ENCODE data around the gene EIF2D. TPM values are rescaled to one million over a fixed set of nuclear protein-coding genes. Genes with fewer than 3 reads are reported as not detected.

Gene EIF2D
- total RNA-seq, 1 donor from 2014 or later = 65.4 TPM

DNA sequence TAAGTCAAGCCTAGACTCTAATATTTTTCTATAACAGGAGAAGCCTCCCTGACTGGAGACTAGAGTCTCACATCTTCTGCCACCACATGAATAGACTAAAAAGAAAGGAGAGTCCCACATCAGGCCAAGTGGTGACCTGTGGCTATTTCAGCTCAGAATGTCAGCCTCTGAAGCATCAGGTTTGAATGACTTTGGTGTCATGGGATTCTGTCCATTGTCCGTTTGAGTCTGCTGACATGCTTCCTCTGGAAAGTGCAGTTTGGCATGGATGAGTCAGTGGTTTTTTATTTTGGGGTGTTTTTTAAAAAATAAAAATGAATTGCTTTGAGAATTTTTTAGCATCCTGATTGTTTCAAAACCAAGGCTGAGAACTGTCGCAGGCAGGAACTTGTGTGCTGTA, 42.6 kb upstream of the EIF2D start:
- Mint-ChIP-seq H3K9me3 (no peaks in the 10 kb centered on the region), H3K36me3 (ENCODE audit: low read depth) (no peaks in the 10 kb centered on the region), H3K4me1 (peaks cover 13% of the 10 kb centered on the region), H3K4me3 (no peak overlapping the region), H3K27me3 (no peaks in the 10 kb centered on the region), H3K27ac (no peak overlapping the region)
- intact Hi-C loops (cut with micrococcal nuclease) = no loop called here
- no peak for ATAC-seq (ENCODE audit: low read depth)
- no peak for DNase-seq
- POLR2A ChIA-PET = interaction anchor here (1.0 kb wide), 1 partner anchor 89 kb away, joined by 3 read pairs; no protein-coding TSS in a partner anchor
- TF ChIP-seq, protein P1, sequence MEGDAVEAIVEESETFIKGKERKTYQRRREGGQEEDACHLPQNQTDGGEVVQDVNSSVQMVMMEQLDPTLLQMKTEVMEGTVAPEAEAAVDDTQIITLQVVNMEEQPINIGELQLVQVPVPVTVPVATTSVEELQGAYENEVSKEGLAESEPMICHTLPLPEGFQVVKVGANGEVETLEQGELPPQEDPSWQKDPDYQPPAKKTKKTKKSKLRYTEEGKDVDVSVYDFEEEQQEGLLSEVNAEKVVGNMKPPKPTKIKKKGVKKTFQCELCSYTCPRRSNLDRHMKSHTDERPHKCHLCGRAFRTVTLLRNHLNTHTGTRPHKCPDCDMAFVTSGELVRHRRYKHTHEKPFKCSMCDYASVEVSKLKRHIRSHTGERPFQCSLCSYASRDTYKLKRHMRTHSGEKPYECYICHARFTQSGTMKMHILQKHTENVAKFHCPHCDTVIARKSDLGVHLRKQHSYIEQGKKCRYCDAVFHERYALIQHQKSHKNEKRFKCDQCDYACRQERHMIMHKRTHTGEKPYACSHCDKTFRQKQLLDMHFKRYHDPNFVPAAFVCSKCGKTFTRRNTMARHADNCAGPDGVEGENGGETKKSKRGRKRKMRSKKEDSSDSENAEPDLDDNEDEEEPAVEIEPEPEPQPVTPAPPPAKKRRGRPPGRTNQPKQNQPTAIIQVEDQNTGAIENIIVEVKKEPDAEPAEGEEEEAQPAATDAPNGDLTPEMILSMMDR (IDR thresholded peaks at IDR 0.05) = no peak
- CTCF ChIA-PET = interaction anchor here (3.6 kb wide), 1 partner anchor 9 kb away, joined by 19 read pairs; no protein-coding TSS in a partner anchor

DNA sequence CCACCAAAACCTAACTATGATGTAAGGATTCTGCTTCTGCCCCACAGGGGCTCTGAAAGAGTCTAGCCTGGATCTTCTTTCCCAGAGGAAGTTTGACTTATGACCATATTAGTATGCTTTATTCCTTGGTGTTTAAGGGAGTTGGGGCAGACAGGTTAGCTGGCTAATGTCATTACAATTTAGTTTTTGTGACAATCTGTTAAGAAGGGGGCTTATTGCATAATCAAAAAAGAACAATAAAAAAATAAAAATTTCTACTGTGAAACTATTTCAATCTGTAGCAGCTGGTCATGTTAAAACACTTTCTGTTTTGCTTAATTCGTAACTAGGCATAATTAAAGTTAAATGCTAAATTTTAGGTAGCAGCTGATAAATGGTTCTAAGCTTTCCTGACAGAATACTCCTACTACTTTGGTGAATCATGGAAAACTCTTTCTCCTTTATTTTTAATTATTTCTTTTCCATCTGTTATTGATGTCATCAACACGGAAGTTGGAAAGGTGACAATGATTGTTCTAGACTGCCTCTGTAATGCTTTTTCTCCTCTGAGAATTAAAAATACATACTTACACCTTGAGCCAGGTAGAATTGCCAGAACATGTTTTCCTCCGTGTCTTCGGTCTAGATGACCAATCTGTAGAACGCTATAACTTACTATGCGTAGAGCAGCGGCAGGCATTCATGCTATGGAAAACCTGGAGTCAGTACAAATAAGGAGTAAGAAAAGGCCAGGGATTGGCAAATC, 41.6 kb upstream of the EIF2D start:
- ATAC-seq (ENCODE audit: low read depth) (no peak), DNase-seq (no peak)
- TF ChIP-seq, protein P1 (IDR thresholded peaks at IDR 0.05) = no peak
- H3K27ac Mint-ChIP-seq = no peak overlapping the region
- H3K4me1 Mint-ChIP-seq = peaks cover 13% of the 10 kb centered on the region
- intact Hi-C loops (cut with micrococcal nuclease) = no loop called here
- CTCF ChIA-PET = interaction anchor here (1.2 to 3.6 kb wide), 4 partner anchors 10 to 328 kb away, joined by 3 to 19 read pairs (median 3); no protein-coding TSS in a partner anchor
- no peaks in the 10 kb centered on the region for H3K9me3 Mint-ChIP-seq
- no peak overlapping the region for H3K4me3 Mint-ChIP-seq
- no peaks in the 10 kb centered on the region for H3K36me3 Mint-ChIP-seq (ENCODE audit: low read depth)
- no peaks in the 10 kb centered on the region for H3K27me3 Mint-ChIP-seq
- POLR2A ChIA-PET = no interaction called here

DNA sequence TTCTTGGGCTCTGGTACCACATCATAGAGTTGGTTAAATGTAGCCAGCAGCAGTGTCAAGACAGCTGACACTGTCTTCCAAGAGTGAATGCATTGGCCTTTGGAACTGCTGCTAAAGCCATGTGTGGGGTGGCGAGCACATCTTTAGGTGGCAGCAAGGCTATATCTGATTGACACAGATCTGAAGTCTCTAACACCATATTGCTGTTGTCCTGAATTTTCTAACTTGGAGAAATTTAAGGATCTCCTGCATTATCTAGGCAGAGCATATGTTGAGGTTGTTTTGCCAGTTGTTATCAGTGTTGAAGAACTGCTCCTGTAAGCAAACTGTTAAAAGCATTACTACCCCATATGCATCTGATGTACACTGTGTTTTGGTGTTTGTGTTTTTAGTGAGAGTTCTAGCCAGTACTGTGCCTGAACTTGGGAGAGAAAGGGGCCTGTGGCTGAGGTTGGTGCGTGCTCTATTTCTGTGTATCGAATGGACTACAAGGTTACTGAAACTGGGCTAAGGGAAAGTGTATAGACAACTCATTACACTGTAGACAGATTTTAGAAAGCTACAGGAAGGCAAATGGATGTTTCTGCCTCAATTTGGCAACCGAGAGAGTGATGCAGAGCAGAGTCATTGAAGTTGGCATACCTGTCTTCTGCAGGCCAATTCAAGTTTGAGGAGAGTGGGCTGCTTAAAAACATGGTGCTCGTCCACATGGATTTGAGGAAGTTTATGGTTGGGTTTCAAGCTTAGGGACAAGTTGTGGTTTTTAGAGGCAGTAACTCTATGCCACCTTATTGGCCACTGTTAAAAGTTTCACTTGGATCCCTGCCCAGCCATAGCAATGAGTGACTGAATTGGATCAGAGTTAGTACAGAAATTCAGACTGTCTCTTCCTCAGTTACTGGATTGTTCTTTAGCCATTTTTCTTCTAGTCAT, 40.0 kb upstream of the EIF2D start:
- ATAC-seq (ENCODE audit: low read depth) (no peak), DNase-seq (no peak)
- Mint-ChIP-seq H3K27me3 (no peaks in the 10 kb centered on the region), H3K9me3 (no peaks in the 10 kb centered on the region), H3K27ac (no peak overlapping the region), H3K4me1 (no peaks in the 10 kb centered on the region), H3K4me3 (no peak overlapping the region), H3K36me3 (ENCODE audit: low read depth) (no peaks in the 10 kb centered on the region)
- POLR2A ChIA-PET = no interaction called here
- intact Hi-C loops (cut with micrococcal nuclease) = no loop called here
- CTCF ChIA-PET = interaction anchor here (0.6 to 3.6 kb wide), 2 partner anchors 12 to 27 kb away, joined by 3 to 19 read pairs; no protein-coding TSS in a partner anchor
- TF ChIP-seq, protein P1 (IDR thresholded peaks at IDR 0.05) = no peak

DNA sequence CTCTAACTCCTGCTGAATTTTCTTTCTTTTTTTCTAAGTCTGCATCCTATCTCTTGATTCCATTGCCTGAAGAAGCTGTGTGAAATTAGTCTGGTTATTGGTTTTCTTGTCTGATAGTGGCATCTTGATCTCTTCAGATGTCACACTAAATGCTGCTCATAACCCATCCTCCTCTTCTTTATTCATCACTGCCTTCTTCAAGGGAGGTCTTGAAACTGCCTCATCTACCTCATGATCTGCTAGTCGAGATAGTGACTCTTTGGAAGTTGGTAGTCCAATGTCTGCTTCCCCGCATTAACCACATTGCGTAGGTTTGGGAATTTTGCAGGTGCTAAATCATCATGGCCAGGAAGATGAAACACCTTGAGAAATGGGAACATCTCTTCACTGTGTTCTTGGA, 38.7 kb upstream of the EIF2D start:
- no peaks in the 10 kb centered on the region for H3K9me3 Mint-ChIP-seq

More for the DNA sequence above, 38.7 kb upstream of the EIF2D start:
- Mint-ChIP-seq H3K36me3 (ENCODE audit: low read depth) (no peaks in the 10 kb centered on the region), H3K4me3 (no peak overlapping the region), H3K27ac (no peak overlapping the region), H3K4me1 (no peaks in the 10 kb centered on the region), H3K27me3 (no peaks in the 10 kb centered on the region)
- TF ChIP-seq, protein P1 (IDR thresholded peaks at IDR 0.05) = no peak
- intact Hi-C loops (cut with micrococcal nuclease) = no loop called here
- DNase-seq (no peak), ATAC-seq (ENCODE audit: low read depth) (no peak)
- ChIA-PET CTCF (interaction anchor here (0.8 kb wide), 1 partner anchor 77 kb away, joined by 3 read pairs; no protein-coding TSS in a partner anchor), POLR2A (no interaction called here)

Data from activated B cell treated with CpG ODN at 0.5 μM for 24 hours (primary cell).